ENCODE measurements around the gene GPR17. TPM values are rescaled to one million over a fixed set of nuclear protein-coding genes. Genes with fewer than 3 reads are reported as not detected.

The GPR17 gene
- total RNA-seq, 4 donors from 2014 or later: not detected

DNA sequence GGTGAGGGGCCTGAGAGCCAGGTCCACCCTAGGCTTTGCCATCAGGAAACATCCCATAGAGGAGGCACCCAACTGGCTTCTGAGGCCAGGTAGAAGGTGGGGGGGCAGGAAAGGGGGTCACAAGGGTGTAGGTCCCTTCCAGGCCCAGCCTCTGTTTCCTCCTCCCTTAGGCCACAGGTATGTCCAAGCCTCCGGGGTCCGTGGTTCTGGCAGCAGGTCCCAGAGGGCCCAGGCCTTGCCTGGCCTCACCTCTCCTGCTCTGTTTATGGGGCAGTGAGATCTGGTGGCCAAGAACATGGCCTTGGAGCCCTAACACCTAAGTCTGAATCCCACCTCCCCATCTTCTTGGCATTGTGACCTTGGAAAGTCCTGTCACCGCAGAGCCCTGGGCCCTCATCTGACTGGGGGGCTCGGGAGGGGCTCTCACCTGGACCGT lies 21.6 kb upstream of the GPR17 start:
- Histone ChIP-seq H3K27me3 (no peaks in the 10 kb centered on the region), H3K36me3 (no peaks in the 10 kb centered on the region), H3K27ac (no peak overlapping the region), H3K4me1 (no peaks in the 10 kb centered on the region), H3K9me3 (no peaks in the 10 kb centered on the region), H3K4me3 (replicated peaks in 1 of 3) (no peak overlapping the region)
- WGBS, 2 donors: 88 to 96% methylated on average over 3 of the region's 5 CpGs
- TF ChIP-seq POLR2A (IDR thresholded peaks at IDR 0.05): no peak
- TF ChIP-seq, protein P1, sequence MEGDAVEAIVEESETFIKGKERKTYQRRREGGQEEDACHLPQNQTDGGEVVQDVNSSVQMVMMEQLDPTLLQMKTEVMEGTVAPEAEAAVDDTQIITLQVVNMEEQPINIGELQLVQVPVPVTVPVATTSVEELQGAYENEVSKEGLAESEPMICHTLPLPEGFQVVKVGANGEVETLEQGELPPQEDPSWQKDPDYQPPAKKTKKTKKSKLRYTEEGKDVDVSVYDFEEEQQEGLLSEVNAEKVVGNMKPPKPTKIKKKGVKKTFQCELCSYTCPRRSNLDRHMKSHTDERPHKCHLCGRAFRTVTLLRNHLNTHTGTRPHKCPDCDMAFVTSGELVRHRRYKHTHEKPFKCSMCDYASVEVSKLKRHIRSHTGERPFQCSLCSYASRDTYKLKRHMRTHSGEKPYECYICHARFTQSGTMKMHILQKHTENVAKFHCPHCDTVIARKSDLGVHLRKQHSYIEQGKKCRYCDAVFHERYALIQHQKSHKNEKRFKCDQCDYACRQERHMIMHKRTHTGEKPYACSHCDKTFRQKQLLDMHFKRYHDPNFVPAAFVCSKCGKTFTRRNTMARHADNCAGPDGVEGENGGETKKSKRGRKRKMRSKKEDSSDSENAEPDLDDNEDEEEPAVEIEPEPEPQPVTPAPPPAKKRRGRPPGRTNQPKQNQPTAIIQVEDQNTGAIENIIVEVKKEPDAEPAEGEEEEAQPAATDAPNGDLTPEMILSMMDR (IDR thresholded peaks at IDR 0.05): no peak
- no peak for DNase-seq
- intact Hi-C loops (cut with DNase I): no loop called here

- WGBS, 2 donors: 90 to 94% methylated on average over 10 to 18 of the region's 23 CpGs
- intact Hi-C loops (cut with DNase I): no loop called here
- no peaks in the 10 kb centered on the region for H3K27me3 ChIP-seq
- no peak for TF ChIP-seq POLR2A (IDR thresholded peaks at IDR 0.05)
- TF ChIP-seq, protein P1 (IDR thresholded peaks at IDR 0.05): no peak
- no peaks in the 10 kb centered on the region for H3K36me3 ChIP-seq
- H3K4me1 ChIP-seq: no peaks in the 10 kb centered on the region
- no peak overlapping the region for H3K4me3 ChIP-seq (replicated peaks in 1 of 3)
- no peak overlapping the region for H3K27ac ChIP-seq
- no peaks in the 10 kb centered on the region for H3K9me3 ChIP-seq
- no peak for DNase-seq
These were observed 21.0 kb upstream of the GPR17 start for GRCh38 chr2:127624756-127625571.

DNA sequence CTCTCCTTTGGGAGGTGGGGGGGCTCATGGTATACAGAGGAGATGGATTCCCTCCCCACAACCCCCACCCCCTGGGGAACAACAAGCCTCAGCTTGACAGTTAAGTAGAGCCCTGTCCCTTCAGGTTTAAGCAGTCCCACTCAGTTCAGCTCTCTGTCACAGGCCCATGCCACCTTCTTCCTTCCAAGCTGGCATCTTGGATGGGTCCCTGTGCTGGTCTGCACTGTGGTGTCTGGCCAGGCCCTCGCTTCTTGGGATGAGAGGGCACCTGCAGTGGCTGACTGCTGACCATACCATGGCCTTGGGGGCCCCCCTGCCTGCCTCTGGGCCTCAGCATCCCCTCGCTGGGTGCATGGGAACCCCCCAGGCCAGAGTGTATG lies 20.4 kb upstream of the GPR17 start:
- no peaks in the 10 kb centered on the region for H3K36me3 ChIP-seq
- no peaks in the 10 kb centered on the region for H3K27me3 ChIP-seq
- no peak for TF ChIP-seq POLR2A (IDR thresholded peaks at IDR 0.05)
- TF ChIP-seq, protein P1 (IDR thresholded peaks at IDR 0.05): no peak
- no peak overlapping the region for H3K4me3 ChIP-seq (replicated peaks in 1 of 3)
- DNase-seq: no peak
- H3K4me1 ChIP-seq: no peaks in the 10 kb centered on the region
- intact Hi-C loops (cut with DNase I): no loop called here
- H3K9me3 ChIP-seq: no peaks in the 10 kb centered on the region
- 86 to 91% methylated on average over 2 of the region's 2 CpGs for WGBS, 2 donors
- H3K27ac ChIP-seq: no peak overlapping the region

- H3K27ac ChIP-seq: no peak overlapping the region
- TF ChIP-seq POLR2A (IDR thresholded peaks at IDR 0.05): no peak
- TF ChIP-seq, protein P1 (IDR thresholded peaks at IDR 0.05): no peak
- H3K9me3 ChIP-seq: no peaks in the 10 kb centered on the region
- no peak for DNase-seq
- H3K4me1 ChIP-seq: no peaks in the 10 kb centered on the region
- 70 to 71% methylated on average over 11 to 12 of the region's 12 CpGs for WGBS, 2 donors
- H3K4me3 ChIP-seq (replicated peaks in 1 of 3): no peak overlapping the region
- intact Hi-C loops (cut with DNase I): no loop called here
- no peaks in the 10 kb centered on the region for H3K36me3 ChIP-seq
- H3K27me3 ChIP-seq: no peaks in the 10 kb centered on the region
These were observed 19.8 kb upstream of the GPR17 start for GRCh38 chr2:127626175-127626574.

DNA sequence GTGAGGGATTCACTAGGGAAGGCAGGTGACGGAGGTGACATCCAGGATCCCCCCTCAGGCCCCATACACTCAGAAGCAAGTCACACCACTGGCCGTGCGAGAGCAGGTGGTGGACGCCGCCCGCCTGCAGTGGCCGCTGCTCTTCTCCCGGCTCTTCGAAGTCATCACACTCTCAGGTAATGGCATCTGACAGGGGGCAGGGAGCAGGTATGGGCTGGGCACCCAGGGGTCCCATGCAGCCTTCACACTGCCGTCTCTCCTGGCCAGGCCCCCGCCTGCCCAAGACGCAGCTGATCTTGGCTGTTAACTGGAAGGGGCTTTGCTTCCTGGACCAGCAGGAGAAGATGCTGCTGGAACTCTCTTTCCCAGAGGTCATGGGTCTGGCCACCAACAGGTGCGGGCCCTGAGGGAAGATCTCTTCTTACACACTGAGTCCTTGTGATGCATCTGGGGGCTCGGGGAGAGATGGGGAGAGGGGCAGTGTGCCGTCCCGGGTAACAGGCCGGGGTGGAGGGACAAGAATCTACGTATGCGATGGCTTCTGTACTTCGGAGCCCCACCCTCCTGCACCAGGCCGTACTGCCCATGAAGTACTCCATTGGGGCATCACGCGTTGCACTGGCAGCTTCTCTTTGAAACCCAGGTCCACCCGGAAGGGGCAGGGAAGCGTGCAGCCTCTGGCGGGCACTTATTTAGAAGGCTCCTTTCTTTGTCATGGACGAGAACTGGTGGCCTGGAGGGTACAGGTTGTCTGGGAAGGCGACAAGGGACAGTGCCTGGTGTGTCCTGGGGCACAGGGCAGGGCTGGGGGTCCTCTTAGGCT lies 18.8 kb upstream of the GPR17 start:
- Histone ChIP-seq H3K27ac (no peak overlapping the region), H3K4me3 (replicated peaks in 1 of 3) (no peak overlapping the region), H3K36me3 (no peaks in the 10 kb centered on the region), H3K27me3 (no peaks in the 10 kb centered on the region), H3K4me1 (no peaks in the 10 kb centered on the region), H3K9me3 (no peaks in the 10 kb centered on the region)
- intact Hi-C loops (cut with DNase I): no loop called here
- no peak for DNase-seq
- TF ChIP-seq, protein P1 (IDR thresholded peaks at IDR 0.05): no peak
- no peak for TF ChIP-seq POLR2A (IDR thresholded peaks at IDR 0.05)
- WGBS, 2 donors: 85 to 92% methylated on average over 16 to 26 of the region's 28 CpGs

Measured in thyroid gland (tissue), 4 donors.